GM13977 (cell line): Measurements from ENCODE around the gene DEPP1.

Experiments used
- DNase-seq: peaks from one replicate; pipeline ENCODE4 v3.0.0; 2012; ENCODE audit warnings: low spot score
- CTCF ChIP-seq: IDR thresholded peaks from 2 replicates; pipeline ENCODE4 v1.5.1; 2012; ENCODE audit warnings: mild to moderate bottlenecking, control low read depth; ENCODE audit not compliant: insufficient read depth; ENCODE audit errors: extremely low read depth, missing control alignments
- in situ Hi-C: fragments of 300-500 bp; cut with MboI; formaldehyde crosslinking; loops from one replicate; pipeline ENCODE4 v1.12.0; 2022; ENCODE audit warnings: low sequenced_read_pairs, low pct_unique_long_range_greater_than_20kb, mixed read lengths, inconsistent platforms; ENCODE audit not compliant: unreplicated experiment

DEPP1 gene

DNA sequence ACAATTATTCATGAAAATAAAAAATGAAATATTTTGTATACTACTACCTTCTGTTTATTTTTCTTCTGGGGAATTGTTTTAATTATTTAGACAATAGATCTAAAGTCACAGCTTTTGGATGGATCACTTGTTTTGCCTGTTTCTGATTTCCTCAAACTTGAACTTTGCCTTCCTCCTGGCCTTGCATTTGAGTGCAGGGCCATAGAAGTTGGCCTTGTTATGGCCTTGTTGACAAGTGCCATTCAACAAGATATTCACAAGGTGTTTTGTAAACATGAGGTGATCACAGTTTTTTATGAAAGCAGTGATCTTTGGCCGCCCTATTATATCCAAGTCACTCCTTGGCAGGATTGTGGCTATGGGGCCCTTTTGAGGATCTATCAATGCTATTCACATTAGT lies 26.7 kb upstream of the DEPP1 start:
- no peak for TF ChIP-seq CTCF
- no peak for DNase-seq
- in situ Hi-C loops, result no loop called here

GRCh38 chr10:45004661-45005060 lies 26.1 kb upstream of the DEPP1 start:
- DNase-seq, result no peak
- in situ Hi-C loops, result no loop called here
- TF ChIP-seq CTCF, result no peak

DNA sequence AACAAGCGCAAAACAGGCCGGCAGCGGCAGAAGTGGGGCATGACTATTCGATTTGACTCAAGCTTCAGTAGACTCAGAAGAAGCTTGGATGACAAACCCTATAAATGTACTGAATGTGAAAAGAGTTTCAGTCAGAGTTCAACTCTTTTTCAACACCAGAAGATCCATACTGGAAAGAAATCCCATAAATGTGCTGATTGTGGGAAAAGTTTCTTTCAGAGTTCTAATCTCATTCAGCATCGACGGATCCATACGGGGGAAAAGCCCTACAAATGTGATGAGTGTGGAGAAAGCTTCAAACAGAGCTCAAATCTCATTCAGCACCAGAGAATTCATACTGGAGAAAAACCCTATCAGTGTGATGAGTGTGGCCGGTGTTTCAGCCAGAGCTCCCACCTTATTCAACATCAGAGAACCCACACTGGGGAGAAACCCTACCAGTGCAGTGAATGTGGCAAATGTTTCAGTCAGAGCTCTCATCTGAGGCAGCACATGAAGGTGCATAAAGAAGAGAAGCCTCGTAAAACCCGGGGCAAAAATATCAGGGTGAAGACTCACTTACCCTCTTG lies 24.9 kb upstream of the DEPP1 start:
- no peak for TF ChIP-seq CTCF
- DNase-seq, result no peak
- in situ Hi-C loops, result no loop called here

DNA sequence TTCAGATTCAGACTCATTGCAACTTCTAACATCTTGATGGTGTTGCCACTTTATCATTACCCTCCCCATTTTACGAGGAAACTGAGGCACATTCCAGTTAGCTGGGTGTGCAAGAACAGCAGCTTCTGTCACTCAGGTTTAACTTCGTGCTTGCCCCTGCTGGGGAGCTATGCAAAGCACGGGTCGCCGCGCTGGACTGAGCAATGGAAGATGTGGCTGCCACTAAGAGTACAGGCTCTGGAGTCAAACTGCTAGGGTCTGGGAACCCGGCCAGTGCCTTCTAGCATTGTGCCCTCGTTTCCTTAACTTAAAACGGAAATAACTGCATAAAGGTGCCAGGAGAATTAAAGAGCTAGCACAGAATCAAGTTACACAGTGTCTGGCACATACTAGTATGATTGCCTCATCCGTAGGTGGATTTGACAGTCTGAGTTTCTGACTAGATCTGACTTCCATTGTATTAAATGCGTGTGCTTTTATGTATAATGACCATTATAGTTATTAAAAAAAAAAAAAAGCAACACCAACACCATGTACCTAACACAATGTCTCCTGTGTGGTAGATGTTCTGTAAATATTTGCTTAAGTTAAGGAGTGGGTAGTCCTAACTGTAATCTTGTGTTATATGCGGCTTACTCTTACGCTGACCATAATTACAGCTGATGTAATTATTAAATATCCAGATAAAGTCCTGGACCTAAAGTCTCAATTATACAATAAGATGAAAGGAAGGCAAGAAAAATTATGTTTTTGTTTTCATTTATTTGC lies 23.0 kb upstream of the DEPP1 start:
- in situ Hi-C loops, result no loop called here
- DNase-seq, result peak; percentile 80
- TF ChIP-seq CTCF, result no peak

DNA sequence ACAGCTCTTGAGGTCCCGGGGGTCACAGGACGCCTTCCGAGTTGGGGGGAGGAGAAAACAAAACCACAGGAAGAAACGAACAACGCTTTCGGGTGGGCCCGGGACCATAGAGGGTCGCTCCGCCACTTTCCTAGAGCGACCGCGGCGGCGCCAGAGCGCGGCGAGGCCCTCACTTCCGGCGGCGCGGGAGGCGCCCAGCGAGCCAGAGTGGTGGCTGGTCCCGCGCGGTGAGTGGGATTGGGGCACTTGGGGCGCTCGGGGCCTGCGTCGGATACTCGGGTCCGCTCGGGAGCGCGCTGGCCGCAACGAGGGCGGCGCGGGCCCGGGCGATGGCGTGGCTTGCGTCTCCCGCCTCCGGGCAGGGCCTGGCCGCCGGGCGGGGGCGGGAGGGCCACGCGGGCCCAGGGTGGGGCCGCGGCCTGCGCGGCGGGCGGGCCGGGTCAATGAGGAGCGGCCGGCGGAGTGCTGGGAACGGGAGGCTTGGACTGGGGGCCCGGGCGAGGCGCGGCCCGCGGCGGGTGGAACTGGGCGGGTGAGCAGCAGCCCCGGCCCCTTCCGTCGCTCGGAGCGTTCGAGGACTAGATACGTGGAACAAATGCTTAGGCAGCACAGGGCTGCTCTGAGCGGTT lies 22.3 kb upstream of the DEPP1 start, which contains the start of gene ZNF22:
ZNF22 (plus strand) TSS at position 172 of the 629 bp plus-strand sequence. CDS start 2,446 bp downstream, outside the sequence.
- DNase-seq, result peak; percentile 86
- in situ Hi-C loops, result no loop called here
- TF ChIP-seq CTCF, result peak; percentile 14

- in situ Hi-C loops, result no loop called here
- no peak for TF ChIP-seq CTCF
- DNase-seq, result no peak
Measured at GRCh38 chr10:45000138-45000751, 21.6 kb upstream of the DEPP1 start.
